ENCODE results near the gene MAP2K2.

The MAP2K2 gene

GRCh38 chr19:4098493-4098892 lies 25.4 kb downstream of the MAP2K2 start:
- H2AK5ac ChIP-seq (ENCODE audit: low read depth, low read length), result no peak overlapping the region

GRCh38 chr19:4097501-4097900 lies 26.4 kb downstream of the MAP2K2 start:
- Histone ChIP-seq H4K91ac (ENCODE audit: low read depth, low read length, poor library complexity) (no peak overlapping the region), H3K36me3 (replicated peaks in 1 of 2; ENCODE audit: control insufficient read depth in 2 of 2, insufficient read depth in 2 of 2, low read length in 2 of 2) (peaks cover 48 to 94% of the 10 kb centered on the region in 2 donors), H3K79me1 (ENCODE audit: low read depth, low read length) (peaks cover 4% of the 10 kb centered on the region), H3K23ac (ENCODE audit: low read depth, low read length, poor library complexity) (peak overlapping the region; percentile 73), H4K8ac (ENCODE audit: low read depth, low read length) (peak overlapping the region; percentile 43), H3K18ac (ENCODE audit: low read length) (peak overlapping the region; percentile 28), H3K4me1 (ENCODE audit: control insufficient read depth in 2 of 2, insufficient read depth in 1 of 2, low read depth in 1 of 2, low read length in 2 of 2) (no peaks in the 10 kb centered on the region), H3K4me3 (ENCODE audit: low read length in 2 of 2) (no peak overlapping the region), H3K4ac (ENCODE audit: low read length) (peak overlapping the region; percentile 37), H2BK5ac (ENCODE audit: low read length) (no peak overlapping the region), H3K9ac (ENCODE audit: low read depth, low read length, poor library complexity) (no peak overlapping the region), H3K9me3 (replicated peaks in 1 of 2; ENCODE audit: control insufficient read depth in 2 of 2, insufficient read depth in 1 of 2, low read depth in 1 of 2, low read length in 2 of 2) (peaks cover 4 to 11% of the 10 kb centered on the region in 2 donors), H3K27ac (replicated peaks; ENCODE audit: low read length) (no peak overlapping the region), H2BK15ac (ENCODE audit: low read length) (no peak overlapping the region), H2BK120ac (ENCODE audit: low read depth, low read length) (no peak overlapping the region), H3K14ac (ENCODE audit: low read length) (peak overlapping the region; percentile 82), H3K4me2 (ENCODE audit: insufficient read depth, low read length, poor library complexity, severe bottlenecking) (no peak overlapping the region), H3K27me3 (ENCODE audit: control insufficient read depth in 3 of 3, insufficient read depth in 3 of 3, low read depth in 1 of 3, low read length in 3 of 3) (no peaks in the 10 kb centered on the region), H2BK12ac (ENCODE audit: low read length) (no peak overlapping the region), H2AK5ac (ENCODE audit: low read depth, low read length) (no peak overlapping the region), H2AFZ (ENCODE audit: low read length) (no peak overlapping the region)
- no CpG with 5 or more reads among the region's 11 CpGs for WGBS, 2 donors (ENCODE audit: extremely low coverage in 2 of 2, insufficient read length in 2 of 2, insufficient replicate concordance in 1 of 2)
- DNase-seq (ENCODE audit: low spot score), result no peak

More at GRCh38 chr19:4098493-4098892, 25.4 kb downstream of the MAP2K2 start:
- Histone ChIP-seq H3K27me3 (ENCODE audit: control insufficient read depth in 3 of 3, insufficient read depth in 3 of 3, low read depth in 1 of 3, low read length in 3 of 3) (no peaks in the 10 kb centered on the region), H2BK15ac (ENCODE audit: low read length) (no peak overlapping the region), H3K36me3 (replicated peaks in 1 of 2; ENCODE audit: control insufficient read depth in 2 of 2, insufficient read depth in 2 of 2, low read length in 2 of 2) (peaks cover 50 to 99% of the 10 kb centered on the region in 2 donors), H2AFZ (ENCODE audit: low read length) (no peak overlapping the region), H3K4me2 (ENCODE audit: insufficient read depth, low read length, poor library complexity, severe bottlenecking) (no peak overlapping the region), H3K79me1 (ENCODE audit: low read depth, low read length) (peaks cover 4% of the 10 kb centered on the region), H3K4me3 (ENCODE audit: low read length in 2 of 2) (no peak overlapping the region), H4K8ac (ENCODE audit: low read depth, low read length) (no peak overlapping the region), H3K23ac (ENCODE audit: low read depth, low read length, poor library complexity) (no peak overlapping the region), H3K27ac (replicated peaks; ENCODE audit: low read length) (no peak overlapping the region), H4K91ac (ENCODE audit: low read depth, low read length, poor library complexity) (no peak overlapping the region), H3K4me1 (ENCODE audit: control insufficient read depth in 2 of 2, insufficient read depth in 1 of 2, low read depth in 1 of 2, low read length in 2 of 2) (no peaks in the 10 kb centered on the region), H3K18ac (ENCODE audit: low read length) (no peak overlapping the region), H3K4ac (ENCODE audit: low read length) (no peak overlapping the region), H2BK120ac (ENCODE audit: low read depth, low read length) (no peak overlapping the region), H3K9me3 (replicated peaks in 1 of 2; ENCODE audit: control insufficient read depth in 2 of 2, insufficient read depth in 1 of 2, low read depth in 1 of 2, low read length in 2 of 2) (peaks cover 4 to 11% of the 10 kb centered on the region in 2 donors), H3K9ac (ENCODE audit: low read depth, low read length, poor library complexity) (no peak overlapping the region), H2BK5ac (ENCODE audit: low read length) (no peak overlapping the region), H3K14ac (ENCODE audit: low read length) (no peak overlapping the region), H2BK12ac (ENCODE audit: low read length) (no peak overlapping the region)
- WGBS, 2 donors (ENCODE audit: extremely low coverage in 2 of 2, insufficient read length in 2 of 2, insufficient replicate concordance in 1 of 2), result no CpG with 5 or more reads among the region's 18 CpGs
- no peak for DNase-seq (ENCODE audit: low spot score)

- Histone ChIP-seq H2BK12ac (ENCODE audit: low read length) (no peak overlapping the region), H3K9me3 (replicated peaks in 1 of 2; ENCODE audit: control insufficient read depth in 2 of 2, insufficient read depth in 1 of 2, low read depth in 1 of 2, low read length in 2 of 2) (peaks cover 4 to 11% of the 10 kb centered on the region in 2 donors), H3K4ac (ENCODE audit: low read length) (no peak overlapping the region), H2BK120ac (ENCODE audit: low read depth, low read length) (no peak overlapping the region), H3K18ac (ENCODE audit: low read length) (peak overlapping the region; percentile 6), H2AFZ (ENCODE audit: low read length) (no peak overlapping the region), H3K9ac (ENCODE audit: low read depth, low read length, poor library complexity) (peak overlapping the region; percentile 34), H3K23ac (ENCODE audit: low read depth, low read length, poor library complexity) (no peak overlapping the region), H3K27ac (replicated peaks; ENCODE audit: low read length) (no peak overlapping the region), H3K79me1 (ENCODE audit: low read depth, low read length) (peaks cover 4% of the 10 kb centered on the region), H3K27me3 (ENCODE audit: control insufficient read depth in 3 of 3, insufficient read depth in 3 of 3, low read depth in 1 of 3, low read length in 3 of 3) (no peaks in the 10 kb centered on the region), H3K4me3 (ENCODE audit: low read length in 2 of 2) (no peak overlapping the region), H4K8ac (ENCODE audit: low read depth, low read length) (no peak overlapping the region), H4K91ac (ENCODE audit: low read depth, low read length, poor library complexity) (no peak overlapping the region), H2BK15ac (ENCODE audit: low read length) (no peak overlapping the region), H2AK5ac (ENCODE audit: low read depth, low read length) (no peak overlapping the region), H3K14ac (ENCODE audit: low read length) (no peak overlapping the region), H3K4me2 (ENCODE audit: insufficient read depth, low read length, poor library complexity, severe bottlenecking) (no peak overlapping the region), H3K4me1 (ENCODE audit: control insufficient read depth in 2 of 2, insufficient read depth in 1 of 2, low read depth in 1 of 2, low read length in 2 of 2) (no peaks in the 10 kb centered on the region), H2BK5ac (ENCODE audit: low read length) (no peak overlapping the region), H3K36me3 (replicated peaks in 1 of 2; ENCODE audit: control insufficient read depth in 2 of 2, insufficient read depth in 2 of 2, low read length in 2 of 2) (peaks cover 39 to 92% of the 10 kb centered on the region in 2 donors)
- no CpG with 5 or more reads among the region's 31 CpGs for WGBS, 2 donors (ENCODE audit: extremely low coverage in 2 of 2, insufficient read length in 2 of 2, insufficient replicate concordance in 1 of 2)
- no peak for DNase-seq (ENCODE audit: low spot score)
Measured at GRCh38 chr19:4096049-4096892, 27.7 kb downstream of the MAP2K2 start.

DNA sequence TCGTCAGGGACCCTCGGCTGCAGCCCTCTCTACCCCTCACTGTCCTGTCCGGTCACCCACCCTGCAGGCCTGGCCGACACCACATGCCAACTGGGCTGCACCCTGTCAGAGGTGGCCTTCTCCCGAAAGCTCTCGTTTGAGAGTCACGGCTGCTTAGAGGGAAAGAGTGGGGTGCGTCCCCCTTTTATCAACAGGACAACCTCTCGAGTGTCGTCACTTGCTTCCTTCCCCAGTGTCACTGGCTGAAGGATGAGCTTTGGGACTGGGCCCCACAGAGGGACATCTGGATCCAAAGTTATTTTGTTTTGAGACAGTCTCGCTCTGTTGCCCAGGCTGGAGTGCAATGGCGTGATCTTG lies 28.5 kb downstream of the MAP2K2 start:
- Histone ChIP-seq H2BK12ac (ENCODE audit: low read length) (no peak overlapping the region), H2AK5ac (ENCODE audit: low read depth, low read length) (no peak overlapping the region), H3K4ac (ENCODE audit: low read length) (peak overlapping the region; percentile 23), H2BK120ac (ENCODE audit: low read depth, low read length) (no peak overlapping the region), H3K9ac (ENCODE audit: low read depth, low read length, poor library complexity) (no peak overlapping the region), H2BK15ac (ENCODE audit: low read length) (no peak overlapping the region), H4K8ac (ENCODE audit: low read depth, low read length) (no peak overlapping the region), H3K27ac (replicated peaks; ENCODE audit: low read length) (no peak overlapping the region), H3K4me2 (ENCODE audit: insufficient read depth, low read length, poor library complexity, severe bottlenecking) (no peak overlapping the region), H3K14ac (ENCODE audit: low read length) (no peak overlapping the region), H4K91ac (ENCODE audit: low read depth, low read length, poor library complexity) (no peak overlapping the region), H3K27me3 (ENCODE audit: control insufficient read depth in 3 of 3, insufficient read depth in 3 of 3, low read depth in 1 of 3, low read length in 3 of 3) (no peaks in the 10 kb centered on the region), H3K18ac (ENCODE audit: low read length) (peak overlapping the region; percentile 17), H3K9me3 (replicated peaks in 1 of 2; ENCODE audit: control insufficient read depth in 2 of 2, insufficient read depth in 1 of 2, low read depth in 1 of 2, low read length in 2 of 2) (peaks cover 4 to 11% of the 10 kb centered on the region in 2 donors), H2AFZ (ENCODE audit: low read length) (no peak overlapping the region), H2BK5ac (ENCODE audit: low read length) (no peak overlapping the region), H3K79me1 (ENCODE audit: low read depth, low read length) (peaks cover 4% of the 10 kb centered on the region), H3K4me1 (ENCODE audit: control insufficient read depth in 2 of 2, insufficient read depth in 1 of 2, low read depth in 1 of 2, low read length in 2 of 2) (no peaks in the 10 kb centered on the region), H3K36me3 (replicated peaks in 1 of 2; ENCODE audit: control insufficient read depth in 2 of 2, insufficient read depth in 2 of 2, low read length in 2 of 2) (peaks cover 37 to 91% of the 10 kb centered on the region in 2 donors), H3K4me3 (ENCODE audit: low read length in 2 of 2) (no peak overlapping the region), H3K23ac (ENCODE audit: low read depth, low read length, poor library complexity) (no peak overlapping the region)
- no peak for DNase-seq (ENCODE audit: low spot score)
- WGBS, 2 donors (ENCODE audit: extremely low coverage in 2 of 2, insufficient read length in 2 of 2, insufficient replicate concordance in 1 of 2), result no CpG with 5 or more reads among the region's 12 CpGs

Data from neuronal stem cell (in vitro differentiated cells).